ENCODE results near the gene MAT2B.

MAT2B gene

DNA sequence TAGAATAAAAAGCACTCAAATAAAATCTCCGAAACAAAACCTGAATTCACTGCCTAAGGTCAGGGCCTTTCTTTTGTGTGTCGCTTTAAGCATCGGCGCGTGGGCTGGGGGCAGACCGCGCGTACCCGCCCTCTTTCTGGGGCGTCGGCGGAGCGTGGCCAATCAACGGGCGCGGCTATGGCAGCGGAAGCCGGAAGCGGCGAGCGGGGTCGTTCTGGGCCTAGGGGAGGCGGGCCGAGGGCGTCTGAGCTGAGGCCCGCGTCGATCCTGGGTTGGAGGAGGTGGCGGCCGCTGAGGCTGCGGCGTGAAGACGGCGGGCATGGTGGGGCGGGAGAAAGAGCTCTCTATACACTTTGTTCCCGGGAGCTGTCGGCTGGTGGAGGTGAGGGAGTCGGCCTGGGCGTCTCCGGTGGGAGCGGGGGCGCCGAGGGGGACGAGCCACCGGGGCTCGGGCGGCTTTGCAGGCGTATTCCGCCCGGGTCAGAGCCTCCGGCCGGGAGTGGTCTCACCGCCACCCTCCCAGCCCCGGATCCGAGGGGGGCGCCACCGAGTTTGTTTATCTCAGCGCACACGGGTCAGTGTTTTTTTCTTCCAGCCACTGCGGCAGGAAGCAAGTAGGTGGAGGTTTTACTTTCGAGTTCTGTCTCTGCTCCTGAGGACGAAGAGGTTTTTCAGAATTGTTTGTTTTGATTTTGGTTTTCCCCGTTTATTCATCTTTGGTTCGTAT is at the start of gene MAT2B:
TSS of gene MAT2B (plus strand) at position 252 of the 727 bp plus-strand sequence. CDS start at position 320, 68 bp downstream.
- peak; percentile 99 for DNase-seq

DNA sequence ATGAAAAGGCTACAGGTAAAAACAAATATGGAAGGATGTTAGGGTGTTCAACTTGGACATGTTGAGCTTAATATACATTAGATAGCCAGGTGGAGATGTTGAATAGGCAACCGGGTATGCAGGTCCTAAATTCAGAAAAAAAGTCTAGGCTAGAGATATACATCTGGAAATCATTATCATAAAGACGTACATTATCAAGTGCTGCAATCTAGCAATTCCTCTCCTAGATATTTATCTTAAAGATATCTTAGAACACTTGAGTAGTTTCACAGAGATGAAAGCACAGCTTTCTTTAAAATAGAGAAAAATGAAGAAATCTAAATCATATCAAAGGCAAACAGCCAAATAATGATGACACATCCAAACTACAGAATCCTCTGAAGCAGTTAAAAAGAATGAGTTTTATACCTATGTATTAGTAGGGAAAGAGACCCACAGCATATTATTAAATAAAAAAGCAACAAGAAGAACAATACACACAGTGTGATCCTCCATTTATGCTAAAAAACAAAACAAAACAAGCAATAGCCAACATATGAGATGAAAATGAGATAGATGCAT is 49.3 kb upstream of the MAT2B start:
- no peak for DNase-seq

- DNase-seq = no peak
Observed at GRCh38 chr5:163456840-163457239, 48.6 kb upstream of the MAT2B start.

DNA sequence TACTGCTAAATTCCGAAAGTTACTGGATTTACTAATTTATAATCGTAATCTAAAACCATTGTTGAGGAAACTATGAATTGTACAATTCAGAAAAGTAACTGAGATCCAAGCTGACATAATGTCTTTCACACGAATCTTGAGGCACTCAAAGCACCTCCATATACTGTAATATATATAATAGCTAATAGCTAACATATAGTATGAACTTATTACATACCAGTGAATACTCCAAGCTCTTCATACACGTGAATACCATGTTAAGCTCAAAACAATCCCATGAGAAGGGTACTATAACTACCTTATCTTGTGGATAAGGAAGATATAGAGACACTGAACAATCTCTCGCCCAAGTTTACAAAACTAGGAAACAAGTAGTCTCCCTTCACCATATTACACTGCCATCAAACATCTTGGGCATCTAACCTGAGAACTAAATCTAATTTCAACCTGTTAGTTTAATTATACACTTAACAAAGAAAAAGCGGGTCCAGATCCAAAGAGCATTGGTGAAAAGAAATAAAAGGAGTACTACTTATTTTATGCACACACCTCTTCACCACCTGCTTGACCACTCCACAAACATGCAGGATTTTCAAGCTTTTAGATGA is 46.5 kb upstream of the MAT2B start:
- DNase-seq = no peak

DNA sequence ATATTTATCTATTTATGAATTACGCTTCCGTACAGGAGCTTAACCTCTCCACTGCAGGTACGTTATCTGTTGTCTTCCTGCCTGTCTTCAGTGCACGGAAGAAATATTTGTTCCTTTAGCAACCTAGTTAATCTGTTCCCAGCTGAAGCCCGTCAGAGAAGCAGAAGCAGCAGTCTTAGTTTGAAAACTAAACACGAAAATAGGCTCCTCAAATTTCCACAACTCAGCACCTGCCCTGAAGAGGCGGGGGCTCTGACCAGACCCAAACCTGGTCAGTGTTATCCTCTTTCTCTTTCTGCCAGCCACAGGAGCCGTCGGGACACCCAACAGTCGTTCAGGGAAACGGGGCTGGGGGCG is 46.0 kb upstream of the MAT2B start:
- DNase-seq = no peak

GRCh38 chr5:163459819-163460561 is 45.4 kb upstream of the MAT2B start, which contains the start of gene NUDCD2:
TSS of gene NUDCD2 (minus strand) at chr5:163460102. CDS start at chr5:163460050, 52 bp downstream.
- peak; percentile 98 for DNase-seq

GRCh38 chr5:163460562-163461171 is 44.8 kb upstream of the MAT2B start, which contains the start of gene HMMR:
TSS of gene HMMR (plus strand) at chr5:163460632. CDS start at chr5:163460693, 61 bp downstream.
- no peak for DNase-seq

- DNase-seq = no peak
Observed at GRCh38 chr5:163463063-163463435, 42.4 kb upstream of the MAT2B start.

GRCh38 chr5:163467682-163468081 is 37.7 kb upstream of the MAT2B start:
- no peak for DNase-seq

- no peak for DNase-seq
Observed at GRCh38 chr5:163473635-163474243, 31.7 kb upstream of the MAT2B start.

GRCh38 chr5:163475411-163475810 is 30.0 kb upstream of the MAT2B start:
- DNase-seq = no peak

DNA sequence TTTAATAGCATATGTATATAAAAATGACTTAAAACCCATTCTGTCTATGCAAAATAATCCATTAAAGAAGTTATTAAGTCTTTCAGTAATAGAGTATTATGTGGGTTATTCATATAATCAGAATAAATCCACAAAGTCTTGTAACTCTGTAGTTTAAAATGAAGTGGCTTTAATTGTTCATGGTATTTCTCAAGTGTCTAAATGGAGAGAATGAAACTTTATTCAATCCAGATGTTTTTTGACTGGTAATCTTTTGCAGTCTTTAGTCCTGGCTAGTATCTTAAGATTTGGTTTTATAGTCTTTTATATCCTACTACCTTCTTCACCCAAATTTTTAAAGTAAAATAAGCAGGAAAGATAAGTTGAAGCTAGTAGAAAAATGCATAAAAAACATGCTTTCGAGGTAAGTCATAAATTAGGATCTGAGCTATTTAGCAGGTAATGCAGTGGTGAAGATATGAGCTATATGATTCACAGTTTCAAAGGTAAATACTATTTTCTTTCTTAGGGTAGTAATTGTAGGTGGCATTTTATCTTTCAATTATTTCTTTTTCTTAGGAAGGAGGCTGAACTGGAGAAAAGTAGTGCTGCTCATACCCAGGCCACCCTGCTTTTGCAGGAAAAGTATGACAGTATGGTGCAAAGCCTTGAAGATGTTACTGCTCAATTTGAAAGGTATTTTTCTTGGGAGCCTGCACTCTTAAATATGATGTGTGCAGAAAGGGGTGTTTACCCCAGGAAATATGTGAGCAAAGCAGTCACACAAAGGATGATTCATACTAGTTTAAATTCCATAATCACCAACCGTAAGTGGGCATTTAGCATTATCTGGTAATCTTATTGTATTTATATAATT is 27.1 kb upstream of the MAT2B start:
- no peak for DNase-seq

- no peak for DNase-seq
Observed at GRCh38 chr5:163478982-163479271, 26.5 kb upstream of the MAT2B start.

DNA sequence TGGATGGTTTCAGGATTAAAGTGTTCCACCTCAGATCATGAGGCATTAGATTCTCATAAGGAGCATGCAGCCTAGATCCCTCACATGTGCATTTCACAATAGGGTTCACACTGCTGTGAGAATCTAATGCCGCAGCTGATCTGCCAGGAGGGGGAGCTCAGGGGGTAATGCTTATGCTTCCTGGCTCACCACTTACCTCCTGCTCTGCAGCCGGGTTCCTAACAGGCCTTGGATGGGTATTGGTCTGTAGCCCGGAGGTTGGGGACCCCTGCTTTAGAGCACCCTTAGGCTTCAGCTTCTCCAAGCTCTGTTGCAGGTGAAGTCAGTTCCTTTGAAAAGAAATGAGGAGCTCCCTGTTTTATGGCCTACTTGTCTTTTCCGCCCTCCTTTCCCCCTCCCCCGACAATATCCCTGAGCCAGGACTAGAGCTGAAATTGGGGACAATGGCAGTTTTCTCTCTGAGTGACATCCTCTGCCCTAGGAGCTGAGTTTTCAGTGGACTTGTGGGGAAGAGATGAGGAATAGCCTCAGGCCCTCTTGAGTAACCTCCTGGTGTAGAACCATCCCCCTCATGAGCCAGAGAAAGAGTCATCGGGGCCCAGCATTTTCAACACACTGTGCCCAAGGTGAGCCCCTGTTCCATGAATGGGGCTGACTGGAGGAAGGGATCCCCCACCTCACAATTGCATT is 16.2 kb upstream of the MAT2B start:
- peak; percentile 68 for DNase-seq

- no peak for DNase-seq
Observed at GRCh38 chr5:163489745-163490075, 15.7 kb upstream of the MAT2B start.

DNA sequence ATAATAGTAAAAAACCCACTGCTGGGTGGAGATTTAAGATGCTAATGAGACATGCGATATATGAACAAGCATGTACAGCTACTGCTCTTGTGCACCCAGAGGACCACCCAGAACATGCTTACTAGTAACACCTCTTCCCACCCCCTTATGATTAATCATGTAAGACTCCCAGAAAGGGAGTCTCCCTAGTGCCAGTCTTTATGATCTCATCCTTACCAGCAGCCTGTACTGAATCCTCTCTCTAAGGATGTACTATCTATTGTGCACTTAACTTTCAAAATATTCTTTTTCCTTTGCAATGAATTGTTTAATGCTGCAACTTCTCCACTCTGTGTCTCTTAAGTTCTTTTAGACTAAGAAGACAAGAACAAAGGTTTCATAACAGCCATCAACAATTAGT is 9.1 kb upstream of the MAT2B start:
- DNase-seq = no peak

GRCh38 chr5:163497315-163497714 is 8.1 kb upstream of the MAT2B start:
- no peak for DNase-seq

GRCh38 chr5:163498886-163499285 is 6.5 kb upstream of the MAT2B start:
- DNase-seq = no peak

DNA sequence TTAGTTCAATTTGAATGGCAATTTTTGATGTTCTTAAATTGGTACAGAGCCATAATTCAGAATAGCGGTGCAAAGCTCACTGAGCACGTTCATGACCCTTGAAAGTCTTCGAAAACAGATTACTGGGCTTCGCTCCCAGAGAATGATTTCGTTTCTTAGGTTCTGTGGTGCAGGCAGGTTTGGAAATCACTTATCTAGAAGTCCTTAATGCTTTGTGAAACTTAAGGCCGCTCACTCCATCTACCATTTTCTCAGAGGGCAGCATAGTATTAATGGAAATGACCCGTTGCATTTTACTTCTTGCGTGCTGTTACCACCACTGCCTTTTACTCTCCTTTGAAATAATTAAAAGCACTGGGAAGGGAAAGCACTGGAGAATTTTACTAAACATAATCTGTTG is 2.9 kb upstream of the MAT2B start:
- no peak for DNase-seq

GRCh38 chr5:163503106-163504078 is 2.0 kb upstream of the MAT2B start:
- peak; percentile 72 for DNase-seq
